Mesendoderm (in vitro differentiated cells): Measurements from ENCODE around the gene CD200. TPM values are rescaled to one million over a fixed set of nuclear protein-coding genes. Genes with fewer than 3 reads are reported as not detected.
A peak's percentile ranks its signal among the peaks of the same experiment; 100 is the strongest.

Source experiments
- DNase-seq: peaks from one replicate; pipeline ENCODE4 v3.0.0; 2013
- H2AK5ac ChIP-seq: 2 replicates; pipeline ENCODE4 v1.6.1; 2013; ENCODE audit warnings: low read length, inconsistent platforms
- H2BK120ac ChIP-seq: 2 replicates; pipeline ENCODE4 v1.6.1; 2013; ENCODE audit warnings: low read depth, mild to moderate bottlenecking, low read length, moderate library complexity, mixed read lengths
- H2BK15ac ChIP-seq: replicated peaks from 2 replicates; pipeline ENCODE4 v1.6.1; 2013; ENCODE audit warnings: low read depth, mild to moderate bottlenecking, moderate library complexity
- H2BK5ac ChIP-seq: 2 replicates; pipeline ENCODE4 v1.6.1; 2013; ENCODE audit warnings: low read length, inconsistent platforms
- H3K18ac ChIP-seq: 2 replicates; pipeline ENCODE4 v1.6.1; 2013; ENCODE audit warnings: mild to moderate bottlenecking, low read length, mixed read lengths
- H3K23ac ChIP-seq: one replicate; pipeline ENCODE4 v1.6.1; 2013; ENCODE audit warnings: low read length
- H3K27ac ChIP-seq: 2 replicates; pipeline ENCODE4 v1.5.1; 2013; ENCODE audit warnings: low read depth, mild to moderate bottlenecking, inconsistent platforms, low read length, moderate library complexity
- H3K27me3 ChIP-seq: 2 replicates; pipeline ENCODE4 v1.6.1; 2013; ENCODE audit warnings: low read length, control low read depth, mild to moderate bottlenecking, inconsistent platforms; ENCODE audit not compliant: insufficient read depth, poor library complexity
- H3K36me3 ChIP-seq: 2 replicates; pipeline ENCODE4 v1.6.1; 2013; ENCODE audit warnings: low read length, inconsistent platforms; ENCODE audit not compliant: control insufficient read depth, insufficient read depth
- H3K4ac ChIP-seq: one replicate; pipeline ENCODE4 v1.6.1; 2013; ENCODE audit warnings: low read depth, mild to moderate bottlenecking, low read length, moderate library complexity
- H3K4me1 ChIP-seq: 2 replicates; pipeline ENCODE4 v1.6.1; 2013; ENCODE audit warnings: low read depth, low read length, inconsistent platforms; ENCODE audit not compliant: control insufficient read depth
- H3K4me2 ChIP-seq: 2 replicates; pipeline ENCODE4 v1.6.1; 2013; ENCODE audit warnings: low read length
- H3K4me3 ChIP-seq: 2 replicates; pipeline ENCODE4 v1.5.1; 2013; ENCODE audit warnings: mild to moderate bottlenecking, low read length
- H3K56ac ChIP-seq: one replicate; pipeline ENCODE4 v1.6.1; 2013; ENCODE audit warnings: low read length
- H3K79me1 ChIP-seq: 2 replicates; pipeline ENCODE4 v1.6.1; 2013; ENCODE audit warnings: low read length, inconsistent platforms
- H3K79me2 ChIP-seq: 2 replicates; pipeline ENCODE4 v1.6.1; 2013; ENCODE audit warnings: mild to moderate bottlenecking, low read length; ENCODE audit not compliant: control insufficient read depth, insufficient read depth
- H3K9ac ChIP-seq: 2 replicates; pipeline ENCODE4 v1.6.1; 2013; ENCODE audit warnings: low read length, inconsistent platforms
- H4K5ac ChIP-seq: one replicate; pipeline ENCODE4 v1.6.1; 2013; ENCODE audit warnings: low read length
- H4K8ac ChIP-seq: one replicate; pipeline ENCODE4 v1.6.1; 2013; ENCODE audit warnings: low read depth, mild to moderate bottlenecking, control low read depth, low read length, moderate library complexity
- WGBS: extraction: QIAGEN DNeasy Blood & Tissue Kit; methylation state at CpG from one replicate; pipeline ENCODE4 v1.1.7; 2013; ENCODE audit warnings: low lambda C conversion rate, missing lambda C conversion rate; ENCODE audit not compliant: insufficient coverage; ENCODE audit errors: extremely low coverage; 5-methylcytosine and 5-hydroxymethylcytosine counted together
- polyA plus RNA-seq, 2 experiments: library from polyadenylated mRNA; stranded (reverse); fragments of 200-250 nt; gene quantifications; one replicate each; pipeline ENCODE4 v1.2.3, GENCODE V29; 2013

The CD200 gene
- 63.2 TPM for polyA plus RNA-seq (2013, experiment 1 of 2)
- polyA plus RNA-seq (2013, experiment 2 of 2) = 64.3 TPM

- H4K8ac ChIP-seq = peak within 1 kb of the TSS; percentile 6
- H2AK5ac ChIP-seq = no peak within 1 kb of the TSS
- H3K4me2 ChIP-seq = peak within 1 kb of the TSS; percentile 30
- peak; percentile 89 for DNase-seq
- WGBS = no CpG with 5 or more reads among the region's 28 CpGs
- H3K4me3 ChIP-seq = peak within 1 kb of the TSS; percentile 82
- H3K4me1 ChIP-seq = peaks cover 6% of the 10 kb centered on the region
- H3K36me3 ChIP-seq = no peaks in the 10 kb centered on the region
- H2BK15ac ChIP-seq = no peak within 1 kb of the TSS
- peak within 1 kb of the TSS; percentile 97 for H3K18ac ChIP-seq
- H2BK120ac ChIP-seq = no peak within 1 kb of the TSS
- peak within 1 kb of the TSS; percentile 75 for H3K4ac ChIP-seq
- H3K56ac ChIP-seq = peak within 1 kb of the TSS; percentile 89
- peak within 1 kb of the TSS; percentile 3 for H4K5ac ChIP-seq
- peak within 1 kb of the TSS; percentile 57 for H3K27ac ChIP-seq
- no peak within 1 kb of the TSS for H3K23ac ChIP-seq
- H3K79me1 ChIP-seq = peaks cover under 1% of the 10 kb centered on the region
- peak within 1 kb of the TSS; percentile 42 for H2BK5ac ChIP-seq
- H3K9ac ChIP-seq = peak within 1 kb of the TSS; percentile 67
- H3K27me3 ChIP-seq = no peaks in the 10 kb centered on the region
- H3K79me2 ChIP-seq = peaks cover 35% of the 10 kb centered on the region
Observed at GRCh38 chr3:112333002-112333380, at the start of gene CD200. Gene CD200 (plus strand): TSS chr3:112333156. CDS start chr3:112333213, 57 bp downstream.

GRCh38 chr3:112289011-112289410, 43.9 kb upstream of the CD200 start:
- WGBS = no CpG with 5 or more reads among the region's 4 CpGs
- Histone ChIP-seq H2BK15ac (no peak overlapping the region), H3K27me3 (no peaks in the 10 kb centered on the region), H3K4ac (no peak overlapping the region), H4K8ac (no peak overlapping the region), H3K9ac (no peak overlapping the region), H3K56ac (no peak overlapping the region), H3K4me1 (peaks cover 6% of the 10 kb centered on the region), H3K79me2 (no peaks in the 10 kb centered on the region), H4K5ac (no peak overlapping the region), H3K79me1 (no peaks in the 10 kb centered on the region), H3K18ac (no peak overlapping the region), H2BK5ac (no peak overlapping the region), H2AK5ac (no peak overlapping the region), H3K4me3 (no peak overlapping the region), H3K27ac (no peak overlapping the region), H3K36me3 (peaks cover 2% of the 10 kb centered on the region), H3K23ac (no peak overlapping the region), H2BK120ac (no peak overlapping the region), H3K4me2 (no peak overlapping the region)
- DNase-seq = no peak

- H3K4me1 ChIP-seq = peaks cover 6% of the 10 kb centered on the region
- peak within 1 kb of the TSS; percentile 63 for H3K9ac ChIP-seq
- peak within 1 kb of the TSS; percentile 81 for H3K56ac ChIP-seq
- H3K4me2 ChIP-seq = peak within 1 kb of the TSS; percentile 12
- no peak within 1 kb of the TSS for H4K8ac ChIP-seq
- peak within 1 kb of the TSS; percentile 78 for H3K4ac ChIP-seq
- H3K27me3 ChIP-seq = no peaks in the 10 kb centered on the region
- WGBS = no CpG with 5 or more reads among the region's 15 CpGs
- H2BK15ac ChIP-seq = no peak within 1 kb of the TSS
- no peak within 1 kb of the TSS for H3K23ac ChIP-seq
- H3K27ac ChIP-seq = peak within 1 kb of the TSS; percentile 57
- no peaks in the 10 kb centered on the region for H3K79me1 ChIP-seq
- H2BK120ac ChIP-seq = peak within 1 kb of the TSS; percentile 90
- H4K5ac ChIP-seq = peak within 1 kb of the TSS; percentile 95
- DNase-seq = peak; percentile 83
- no peaks in the 10 kb centered on the region for H3K79me2 ChIP-seq
- H2BK5ac ChIP-seq = peak within 1 kb of the TSS; percentile 83
- H3K4me3 ChIP-seq = no peak within 1 kb of the TSS
- peaks cover 2% of the 10 kb centered on the region for H3K36me3 ChIP-seq
- H2AK5ac ChIP-seq = peak within 1 kb of the TSS; percentile 64
- H3K18ac ChIP-seq = peak within 1 kb of the TSS; percentile 96
Observed at GRCh38 chr3:112293368-112294321, 39.3 kb upstream of the CD200 start, which contains the start of gene SLC9C1. Gene SLC9C1 (minus strand): TSS chr3:112294216. CDS start chr3:112286791, 7,425 bp downstream.

GRCh38 chr3:112297714-112298113, 35.2 kb upstream of the CD200 start:
- no peak overlapping the region for H2BK15ac ChIP-seq
- H3K4me2 ChIP-seq = no peak overlapping the region
- DNase-seq = no peak
- H3K9ac ChIP-seq = no peak overlapping the region
- no peaks in the 10 kb centered on the region for H3K36me3 ChIP-seq
- no peaks in the 10 kb centered on the region for H3K79me2 ChIP-seq
- no peaks in the 10 kb centered on the region for H3K27me3 ChIP-seq
- H2BK5ac ChIP-seq = no peak overlapping the region
- no peak overlapping the region for H3K4me3 ChIP-seq
- H4K8ac ChIP-seq = no peak overlapping the region
- no peak overlapping the region for H3K18ac ChIP-seq
- peaks cover 8% of the 10 kb centered on the region for H3K4me1 ChIP-seq
- no peak overlapping the region for H3K27ac ChIP-seq
- H3K4ac ChIP-seq = no peak overlapping the region
- H3K79me1 ChIP-seq = no peaks in the 10 kb centered on the region
- H4K5ac ChIP-seq = no peak overlapping the region
- no peak overlapping the region for H2AK5ac ChIP-seq
- H2BK120ac ChIP-seq = no peak overlapping the region
- no peak overlapping the region for H3K56ac ChIP-seq
- no peak overlapping the region for H3K23ac ChIP-seq

- H3K9ac ChIP-seq = no peak overlapping the region
- H2BK15ac ChIP-seq = peak overlapping the region; percentile 43
- H2AK5ac ChIP-seq = no peak overlapping the region
- no peak for DNase-seq
- peaks cover 6% of the 10 kb centered on the region for H3K4me1 ChIP-seq
- H3K36me3 ChIP-seq = no peaks in the 10 kb centered on the region
- no peak overlapping the region for H2BK120ac ChIP-seq
- H2BK5ac ChIP-seq = no peak overlapping the region
- H3K4ac ChIP-seq = no peak overlapping the region
- H3K79me2 ChIP-seq = no peaks in the 10 kb centered on the region
- H4K8ac ChIP-seq = no peak overlapping the region
- peak overlapping the region; percentile 47 for H3K56ac ChIP-seq
- no peak overlapping the region for H3K23ac ChIP-seq
- H3K79me1 ChIP-seq = no peaks in the 10 kb centered on the region
- H3K27ac ChIP-seq = no peak overlapping the region
- no peak overlapping the region for H3K4me2 ChIP-seq
- H3K27me3 ChIP-seq = no peaks in the 10 kb centered on the region
- H3K18ac ChIP-seq = peak overlapping the region; percentile 7
- H3K4me3 ChIP-seq = no peak overlapping the region
- H4K5ac ChIP-seq = no peak overlapping the region
Observed at GRCh38 chr3:112298781-112299180, 34.2 kb upstream of the CD200 start.
